Stimulated activated naive CD8-positive, alpha-beta T cell treated with anti-CD3 and anti-CD28 coated beads, Interleukin-15, Interleukin-2, amounts not matched to agents 100 ng/mL and 50 ng/mL, for 24 hours (primary cell): ENCODE results near the gene RANBP3.
"Not testable (repeated sequence)": the region's sequence is repeated elsewhere in the genome, so short reads cannot be mapped to it uniquely, and the experiment has no call there.

Experiments
- H3K27ac Mint-ChIP-seq: one replicate; pipeline ENCODE4 v1.8.0; 2021; ENCODE audit warnings: mild to moderate bottlenecking, mixed read lengths
- H3K27me3 Mint-ChIP-seq: one replicate; pipeline ENCODE4 v1.8.0; 2021; ENCODE audit warnings: mixed read lengths
- H3K36me3 Mint-ChIP-seq: one replicate; pipeline ENCODE4 v1.8.0; 2021; ENCODE audit warnings: low read depth, mixed read lengths
- H3K4me1 Mint-ChIP-seq: one replicate; pipeline ENCODE4 v1.8.0; 2021; ENCODE audit warnings: low read depth, mixed read lengths
- H3K4me3 Mint-ChIP-seq: one replicate; pipeline ENCODE4 v1.8.0; 2021; ENCODE audit warnings: mild to moderate bottlenecking, mixed read lengths
- H3K9me3 Mint-ChIP-seq: one replicate; pipeline ENCODE4 v1.8.0; 2021; ENCODE audit warnings: mixed read lengths

The RANBP3 gene

GRCh38 chr19:6012426-6013170 lies 34.7 kb upstream of the RANBP3 start:
- no peaks in the 10 kb centered on the region for H3K27me3 Mint-ChIP-seq
- H3K4me3 Mint-ChIP-seq, result no peak overlapping the region
- no peaks in the 10 kb centered on the region for H3K36me3 Mint-ChIP-seq
- H3K9me3 Mint-ChIP-seq, result no peaks in the 10 kb centered on the region
- H3K27ac Mint-ChIP-seq, result no peak overlapping the region
- no peaks in the 10 kb centered on the region for H3K4me1 Mint-ChIP-seq

GRCh38 chr19:6011794-6012193 lies 33.9 kb upstream of the RANBP3 start:
- Mint-ChIP-seq H3K27me3 (no peaks in the 10 kb centered on the region), H3K4me3 (no peak overlapping the region), H3K27ac (no peak overlapping the region), H3K4me1 (no peaks in the 10 kb centered on the region), H3K9me3 (no peaks in the 10 kb centered on the region), H3K36me3 (no peaks in the 10 kb centered on the region)

GRCh38 chr19:6011206-6011605 lies 33.3 kb upstream of the RANBP3 start:
- no peak overlapping the region for H3K4me3 Mint-ChIP-seq
- H3K9me3 Mint-ChIP-seq, result no peaks in the 10 kb centered on the region
- no peak overlapping the region for H3K27ac Mint-ChIP-seq
- no peaks in the 10 kb centered on the region for H3K4me1 Mint-ChIP-seq
- no peaks in the 10 kb centered on the region for H3K36me3 Mint-ChIP-seq
- no peaks in the 10 kb centered on the region for H3K27me3 Mint-ChIP-seq

GRCh38 chr19:6010107-6010506 lies 32.2 kb upstream of the RANBP3 start:
- Mint-ChIP-seq H3K9me3 (no peaks in the 10 kb centered on the region), H3K4me3 (no peak overlapping the region), H3K27ac (no peak overlapping the region), H3K36me3 (no peaks in the 10 kb centered on the region), H3K27me3 (no peaks in the 10 kb centered on the region), H3K4me1 (no peaks in the 10 kb centered on the region)

GRCh38 chr19:6007866-6008265 lies 29.9 kb upstream of the RANBP3 start:
- H3K4me1 Mint-ChIP-seq, result no peaks in the 10 kb centered on the region
- H3K9me3 Mint-ChIP-seq, result no peaks in the 10 kb centered on the region
- no peak overlapping the region for H3K27ac Mint-ChIP-seq
- H3K4me3 Mint-ChIP-seq, result no peak overlapping the region
- no peaks in the 10 kb centered on the region for H3K27me3 Mint-ChIP-seq
- H3K36me3 Mint-ChIP-seq, result no peaks in the 10 kb centered on the region

GRCh38 chr19:6006896-6007295 lies 29.0 kb upstream of the RANBP3 start:
- Mint-ChIP-seq H3K4me3 (no peak overlapping the region), H3K27me3 (no peaks in the 10 kb centered on the region), H3K4me1 (no peaks in the 10 kb centered on the region), H3K27ac (no peak overlapping the region), H3K36me3 (no peaks in the 10 kb centered on the region), H3K9me3 (no peaks in the 10 kb centered on the region)

GRCh38 chr19:6006070-6006446 lies 28.1 kb upstream of the RANBP3 start:
- not testable (repeated sequence) for H3K27ac Mint-ChIP-seq, H3K36me3 Mint-ChIP-seq, H3K4me3 Mint-ChIP-seq, H3K27me3 Mint-ChIP-seq, H3K4me1 Mint-ChIP-seq, H3K9me3 Mint-ChIP-seq

GRCh38 chr19:6005321-6006069 lies 27.6 kb upstream of the RANBP3 start:
- H3K27ac Mint-ChIP-seq, result no peak overlapping the region
- H3K4me1 Mint-ChIP-seq, result no peaks in the 10 kb centered on the region
- no peak overlapping the region for H3K4me3 Mint-ChIP-seq
- H3K9me3 Mint-ChIP-seq, result no peaks in the 10 kb centered on the region
- peaks cover 2% of the 10 kb centered on the region for H3K36me3 Mint-ChIP-seq
- no peaks in the 10 kb centered on the region for H3K27me3 Mint-ChIP-seq

- no peak overlapping the region for H3K27ac Mint-ChIP-seq
- H3K9me3 Mint-ChIP-seq, result no peaks in the 10 kb centered on the region
- H3K4me3 Mint-ChIP-seq, result no peak overlapping the region
- peaks cover 11% of the 10 kb centered on the region for H3K36me3 Mint-ChIP-seq
- H3K27me3 Mint-ChIP-seq, result no peaks in the 10 kb centered on the region
- H3K4me1 Mint-ChIP-seq, result no peaks in the 10 kb centered on the region
Measured at GRCh38 chr19:6003976-6004375, 26.0 kb upstream of the RANBP3 start.

- no peaks in the 10 kb centered on the region for H3K9me3 Mint-ChIP-seq
- no peak overlapping the region for H3K4me3 Mint-ChIP-seq
- no peak overlapping the region for H3K27ac Mint-ChIP-seq
- H3K36me3 Mint-ChIP-seq, result peaks cover 11% of the 10 kb centered on the region
- no peaks in the 10 kb centered on the region for H3K27me3 Mint-ChIP-seq
- no peaks in the 10 kb centered on the region for H3K4me1 Mint-ChIP-seq
Measured at GRCh38 chr19:6002591-6002990, 24.7 kb upstream of the RANBP3 start.

- no peak overlapping the region for H3K4me3 Mint-ChIP-seq
- no peaks in the 10 kb centered on the region for H3K9me3 Mint-ChIP-seq
- H3K4me1 Mint-ChIP-seq, result no peaks in the 10 kb centered on the region
- H3K36me3 Mint-ChIP-seq, result peaks cover 11% of the 10 kb centered on the region
- H3K27ac Mint-ChIP-seq, result no peak overlapping the region
- no peaks in the 10 kb centered on the region for H3K27me3 Mint-ChIP-seq
Measured at GRCh38 chr19:6000228-6000847, 22.4 kb upstream of the RANBP3 start.

- peaks cover 11% of the 10 kb centered on the region for H3K36me3 Mint-ChIP-seq
- H3K27me3 Mint-ChIP-seq, result no peaks in the 10 kb centered on the region
- H3K4me1 Mint-ChIP-seq, result no peaks in the 10 kb centered on the region
- no peaks in the 10 kb centered on the region for H3K9me3 Mint-ChIP-seq
- no peak overlapping the region for H3K4me3 Mint-ChIP-seq
- H3K27ac Mint-ChIP-seq, result no peak overlapping the region
Measured at GRCh38 chr19:5999693-6000092, 21.8 kb upstream of the RANBP3 start.

- H3K4me3 Mint-ChIP-seq, result no peak overlapping the region
- H3K36me3 Mint-ChIP-seq, result peaks cover 11% of the 10 kb centered on the region
- H3K27me3 Mint-ChIP-seq, result no peaks in the 10 kb centered on the region
- H3K27ac Mint-ChIP-seq, result no peak overlapping the region
- no peaks in the 10 kb centered on the region for H3K9me3 Mint-ChIP-seq
- H3K4me1 Mint-ChIP-seq, result no peaks in the 10 kb centered on the region
Measured at GRCh38 chr19:5997371-5997770, 19.4 kb upstream of the RANBP3 start.

GRCh38 chr19:5996623-5997320 lies 18.8 kb upstream of the RANBP3 start:
- H3K9me3 Mint-ChIP-seq, result no peaks in the 10 kb centered on the region
- H3K27ac Mint-ChIP-seq, result no peak overlapping the region
- no peaks in the 10 kb centered on the region for H3K4me1 Mint-ChIP-seq
- peaks cover 11% of the 10 kb centered on the region for H3K36me3 Mint-ChIP-seq
- H3K4me3 Mint-ChIP-seq, result no peak overlapping the region
- H3K27me3 Mint-ChIP-seq, result no peaks in the 10 kb centered on the region

GRCh38 chr19:5996102-5996501 lies 18.2 kb upstream of the RANBP3 start:
- Mint-ChIP-seq H3K4me3 (no peak overlapping the region), H3K9me3 (no peaks in the 10 kb centered on the region), H3K27me3 (no peaks in the 10 kb centered on the region), H3K27ac (no peak overlapping the region), H3K4me1 (no peaks in the 10 kb centered on the region), H3K36me3 (peaks cover 11% of the 10 kb centered on the region)
